HepG2 (cell line): ENCODE measurements around the gene SND1. TPM values are rescaled to one million over a fixed set of nuclear protein-coding genes. Genes with fewer than 3 reads are reported as not detected.

Experiments used
- ATAC-seq: fragments of 200-7000 bp; cut with Tn5 transposase; 3 replicates; pipeline ENCODE4 v1.9.1; 2020; ENCODE audit warnings: mild to moderate bottlenecking, moderate library complexity
- BruUV-seq: library from RNA; stranded (reverse); fragments of 400-500 nt; replicated peaks from 2 replicates; lab custom pipeline; 2021; lab: Mats Ljungman, UMichigan
- CTCF ChIA-PET: fragments of 300-600 bp; formaldehyde crosslinking; extraction: SDS; loops from one replicate; lab custom pipeline; 2021; ENCODE audit warnings: low total read pairs, inconsistent platforms, low intra/inter-chr PET ratio; lab: Yijun Ruan, JAX
- POLR2A ChIA-PET: fragments of 350-600 bp; sonication (Branson Sonifier 250); formaldehyde crosslinking; loops from one replicate; lab custom pipeline; 2020; ENCODE audit warnings: antibody characterized with exemption, inconsistent platforms; lab: Yijun Ruan, JAX
- DNase-seq: peaks from one replicate; pipeline ENCODE4 v3.0.0-alpha.2; 2015; ENCODE audit warnings: low spot score
- FAIRE-seq: peaks from 3 replicates; lab custom pipeline; 2011; peaks lifted over from hg19 to GRCh38; lab: Jason Lieb, UNC
- H2AFZ ChIP-seq: one replicate; pipeline ENCODE4 v1.6.1; 2011; ENCODE audit warnings: low read length, inconsistent platforms
- H3K27ac ChIP-seq: fragments of 300-600 bp; 3 replicates; pipeline ENCODE4 v1.8.0; 2011; ENCODE audit warnings: mixed run types, mild to moderate bottlenecking, mixed read lengths, low read length, inconsistent platforms; ENCODE audit not compliant: insufficient read depth; ENCODE audit errors: extremely low read length
- H3K27me3 ChIP-seq, 2 experiments: fragments of 200-600 bp in 1 of 2; 2 replicates in 1 of 2; 3 replicates in 1 of 2; pipeline versions ENCODE4 v1.6.0 to v1.8.0; 2011; ENCODE audit warnings: low read length in 2 of 2, mild to moderate bottlenecking in 2 of 2, moderate library complexity in 2 of 2, inconsistent platforms in 1 of 2; ENCODE audit not compliant: insufficient read depth in 2 of 2, control insufficient read depth in 1 of 2
- H3K36me3 ChIP-seq, 2 experiments: fragments of 200-600 bp in 1 of 2; replicated peaks in 1 of 2; 2 replicates in 1 of 2; 3 replicates in 1 of 2; pipeline versions ENCODE4 v1.5.1 to v1.8.0; 2011; ENCODE audit warnings: low read length in 2 of 2, inconsistent platforms in 1 of 2; ENCODE audit not compliant: insufficient read depth in 2 of 2, control insufficient read depth in 1 of 2
- H3K4me1 ChIP-seq: 2 replicates; pipeline ENCODE4 v1.5.1; 2012; ENCODE audit warnings: low read length, inconsistent platforms; ENCODE audit not compliant: insufficient read depth
- H3K4me2 ChIP-seq: 2 replicates; pipeline ENCODE4 v1.6.0; 2011; ENCODE audit warnings: low read depth, low read length, inconsistent platforms
- H3K4me3 ChIP-seq, 3 experiments: fragments of 200-600 bp in 1 of 3; sonication (generic), shearing (Covaris generic) in 1 of 3; replicated peaks in 1 of 3; 2 replicates each; pipeline ENCODE4 v1.5.1; 2011 to 2016; ENCODE audit warnings: low read length in 3 of 3, inconsistent platforms in 2 of 3, low read depth in 2 of 3, mild to moderate bottlenecking in 2 of 3, control low read depth in 1 of 3, mixed read lengths in 1 of 3; ENCODE audit not compliant: insufficient read depth in 1 of 3
- H3K79me2 ChIP-seq: one replicate; pipeline ENCODE4 v1.6.1; 2011; ENCODE audit warnings: low read length, inconsistent platforms; ENCODE audit not compliant: insufficient read depth
- H3K9ac ChIP-seq: 2 replicates; pipeline ENCODE4 v1.6.0; 2011; ENCODE audit warnings: mild to moderate bottlenecking, low read depth, low read length, inconsistent platforms; ENCODE audit not compliant: insufficient read depth
- H3K9me3 ChIP-seq: 2 replicates; pipeline ENCODE4 v1.5.1; 2012; ENCODE audit warnings: mild to moderate bottlenecking, low read length
- H4K20me1 ChIP-seq: 2 replicates; pipeline ENCODE4 v1.6.0; 2011; ENCODE audit warnings: inconsistent platforms, mild to moderate bottlenecking, low read length, moderate library complexity; ENCODE audit not compliant: insufficient read depth
- AGO1 ChIP-seq: fragments of 200-400 bp; formaldehyde crosslinking; IDR thresholded peaks from 2 replicates; pipeline ENCODE4 v1.6.1; 2017; ENCODE audit warnings: mild to moderate bottlenecking, low read depth, low read length, moderate library complexity; ENCODE audit not compliant: poor library complexity, severe bottlenecking
- ARID3A ChIP-seq: IDR thresholded peaks from 2 replicates; pipeline ENCODE4 v1.6.1; 2012; ENCODE audit warnings: low read depth, low read length, improper control_type of control experiment
- CREB1 ChIP-seq, 2 experiments: fragments of 450-650 bp in 1 of 2; IDR thresholded peaks; 2 replicates each; pipeline ENCODE4 v1.6.1; 2016 to 2017; ENCODE audit warnings: control low read depth in 1 of 2, mild to moderate bottlenecking in 1 of 2, missing compliant biosample characterization in 1 of 2, missing genetic modification characterization in 1 of 2
- KDM1A ChIP-seq: IDR thresholded peaks from 2 replicates; pipeline ENCODE4 v1.6.1; 2016; ENCODE audit warnings: missing compliant biosample characterization
- KLF11 ChIP-seq: IDR thresholded peaks from 2 replicates; pipeline ENCODE4 v1.6.1; 2016; ENCODE audit warnings: missing compliant biosample characterization
- NFIC ChIP-seq: IDR thresholded peaks from 2 replicates; pipeline ENCODE4 v1.6.1; 2012; ENCODE audit warnings: mild to moderate bottlenecking, low read length, inconsistent platforms
- RCOR2 ChIP-seq: IDR thresholded peaks from 2 replicates; pipeline ENCODE4 v1.6.1; 2016; ENCODE audit warnings: missing biosample characterization, missing genetic modification reagents
- WGBS: methylation state at CpG from one replicate; pipeline ENCODE4 v1.1.6; 2017; ENCODE audit warnings: low lambda C conversion rate; 5-methylcytosine and 5-hydroxymethylcytosine counted together
- in situ Hi-C: cut with HindIII; loops from 2 replicates; pipeline ENCODE4 v1.10.0; 2017; ENCODE audit warnings: low pct_unique_long_range_greater_than_20kb; ENCODE audit not compliant: extremely low pct_ligation_motif_present
- intact Hi-C: fragments of 100-400 bp; cut with micrococcal nuclease; formaldehyde crosslinking; loops from one replicate; pipeline ENCODE4 v1.10.0; 2022; ENCODE audit not compliant: unreplicated experiment
- polyA plus RNA-seq, 8 experiments: library from polyadenylated mRNA; depleted of rRNA in 3 of 8; stranded (reverse) in 7 of 8; unstranded in 1 of 8; fragments of >200 nt; fragmentation: Illumina TruSeq in 4 of 8; extraction: Trizol in 4 of 8; gene quantifications; 2 replicates each; pipeline versions ENCODE4 v1.2.1 to v1.2.3, GENCODE V29; 2011 to 2016; ENCODE audit warnings: low read depth in 4 of 8, missing spikeins in 1 of 8, mixed read lengths in 1 of 8; ENCODE audit not compliant: insufficient read depth in 1 of 8
- total RNA-seq, 5 experiments: library from RNA; depleted of rRNA; stranded (reverse); fragments of >200 nt; fragmentation: Illumina TruSeq; extraction: Trizol; gene quantifications; 2 replicates each; pipeline ENCODE4 v1.2.3, GENCODE V29; 2016; ENCODE audit warnings: low read depth in 1 of 5
- TF ChIP-seq, protein P1 (sequence below): sonication (generic); formaldehyde crosslinking; IDR thresholded peaks from 2 replicates; pipeline ENCODE4 v1.5.0; 2020; ENCODE audit warnings: missing genetic modification reagents

SND1 gene
- total and polyA plus RNA-seq, 2 of the 13 experiments (the other 11 are each of a cell fraction or from before 2014, with no cell fraction given), result 110 to 182 TPM

- peak overlapping the region; percentile 17 for H3K27ac ChIP-seq
- no peak for ATAC-seq
Observed at GRCh38 chr7:127822822-127823508, 171.0 kb downstream of the SND1 start.

More at GRCh38 chr7:127822822-127823508, 171.0 kb downstream of the SND1 start:
- no peaks in the 10 kb centered on the region for H3K9me3 ChIP-seq
- intact Hi-C loops (loop anchor here (5.0 kb wide), 1 partner anchor 89 kb away; no protein-coding TSS in a partner anchor), in situ Hi-C loops (no loop called here)
- peaks cover 63% of the 10 kb centered on the region for H3K4me1 ChIP-seq
- TSS peak; percentile 3 for BruUV-seq
- CTCF ChIA-PET, result no interaction called here
- FAIRE-seq (no peak), DNase-seq (no peak)
- no peaks in the 10 kb centered on the region; a peak in 2 of 5 replicates for H3K36me3 ChIP-seq
- peak; percentile 58; the same call in 1 of the 2 replicates for TF ChIP-seq ARID3A
- no peak for TF ChIP-seq CREB1 (IDR thresholded peaks at IDR 0.05)
- TF ChIP-seq CREB1 (CRISPR knock-in tag; IDR thresholded peaks at IDR 0.05), result no peak
- no peak for TF ChIP-seq RCOR2
- TF ChIP-seq KDM1A (CRISPR knock-in tag), result 0 out of 2 replicates have a peak, but pooled peaks have one; percentile 17
- TF ChIP-seq, protein P1, sequence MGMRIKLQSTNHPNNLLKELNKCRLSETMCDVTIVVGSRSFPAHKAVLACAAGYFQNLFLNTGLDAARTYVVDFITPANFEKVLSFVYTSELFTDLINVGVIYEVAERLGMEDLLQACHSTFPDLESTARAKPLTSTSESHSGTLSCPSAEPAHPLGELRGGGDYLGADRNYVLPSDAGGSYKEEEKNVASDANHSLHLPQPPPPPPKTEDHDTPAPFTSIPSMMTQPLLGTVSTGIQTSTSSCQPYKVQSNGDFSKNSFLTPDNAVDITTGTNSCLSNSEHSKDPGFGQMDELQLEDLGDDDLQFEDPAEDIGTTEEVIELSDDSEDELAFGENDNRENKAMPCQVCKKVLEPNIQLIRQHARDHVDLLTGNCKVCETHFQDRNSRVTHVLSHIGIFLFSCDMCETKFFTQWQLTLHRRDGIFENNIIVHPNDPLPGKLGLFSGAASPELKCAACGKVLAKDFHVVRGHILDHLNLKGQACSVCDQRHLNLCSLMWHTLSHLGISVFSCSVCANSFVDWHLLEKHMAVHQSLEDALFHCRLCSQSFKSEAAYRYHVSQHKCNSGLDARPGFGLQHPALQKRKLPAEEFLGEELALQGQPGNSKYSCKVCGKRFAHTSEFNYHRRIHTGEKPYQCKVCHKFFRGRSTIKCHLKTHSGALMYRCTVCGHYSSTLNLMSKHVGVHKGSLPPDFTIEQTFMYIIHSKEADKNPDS, result no peak
- TF ChIP-seq NFIC, result no peak
- no peak for TF ChIP-seq AGO1
- no peak for TF ChIP-seq KLF11 (CRISPR knock-in tag)
- 97% methylated on average over 5 of the region's 5 CpGs for WGBS
- H3K9ac ChIP-seq, result no peak overlapping the region
- peaks cover 37% of the 10 kb centered on the region for H3K79me2 ChIP-seq
- H2AFZ ChIP-seq, result no peak overlapping the region
- peaks cover 23% of the 10 kb centered on the region for H4K20me1 ChIP-seq
- no peak overlapping the region for H3K4me3 ChIP-seq
- no peaks in the 10 kb centered on the region for H3K27me3 ChIP-seq
- no peak overlapping the region for H3K4me2 ChIP-seq
- POLR2A ChIA-PET, result no interaction called here
